Thymus (tissue), 11 donors: ENCODE data around the gene RUNDC1. TPM values are rescaled to one million over a fixed set of nuclear protein-coding genes. Genes with fewer than 3 reads are reported as not detected.
"Not testable (repeated sequence)": the region's sequence is repeated elsewhere in the genome, so short reads cannot be mapped to it uniquely, and the experiment has no call there.

Experiments
- DNase-seq, 9 donors: peaks; one replicate each; pipeline ENCODE4 v3.0.0-alpha.2; 2013; ENCODE audit warnings: low spot score in 9 of 9, low read depth in 6 of 9, missing footprints in 1 of 9
- H3K27ac ChIP-seq, 2 donors: one replicate each; pipeline ENCODE4 v1.5.1; 2013; ENCODE audit warnings: control low read depth in 1 of 2, low read depth in 1 of 2, low read length in 1 of 2, mild to moderate bottlenecking in 1 of 2, moderate library complexity in 1 of 2
- H3K27me3 ChIP-seq, 2 donors: one replicate each; pipeline ENCODE4 v1.5.1; 2013; ENCODE audit warnings: low read length in 1 of 2; ENCODE audit not compliant: control insufficient read depth in 2 of 2, insufficient read depth in 1 of 2
- H3K36me3 ChIP-seq, 2 donors: one replicate each; pipeline ENCODE4 v1.5.1; 2013; ENCODE audit warnings: low read length in 1 of 2, mild to moderate bottlenecking in 1 of 2, moderate library complexity in 1 of 2; ENCODE audit not compliant: control insufficient read depth in 2 of 2, insufficient read depth in 2 of 2
- H3K4me1 ChIP-seq, 2 donors: one replicate each; pipeline ENCODE4 v1.5.1; 2013; ENCODE audit warnings: low read length in 2 of 2; ENCODE audit not compliant: control insufficient read depth in 2 of 2, insufficient read depth in 2 of 2
- H3K4me3 ChIP-seq, 2 donors: one replicate each; pipeline ENCODE4 v1.5.1; 2013; ENCODE audit warnings: low read length in 2 of 2, control low read depth in 1 of 2, mild to moderate bottlenecking in 1 of 2
- H3K9me3 ChIP-seq, 2 donors: one replicate each; pipeline ENCODE4 v1.5.1; 2013; ENCODE audit warnings: low read length in 1 of 2, mild to moderate bottlenecking in 1 of 2; ENCODE audit not compliant: control insufficient read depth in 2 of 2, insufficient read depth in 1 of 2
- WGBS: extraction: QIAGEN DNeasy Blood & Tissue Kit; methylation state at CpG from one replicate; pipeline ENCODE4 v1.1.7; 2013; 5-methylcytosine and 5-hydroxymethylcytosine counted together
- polyA plus RNA-seq: library from polyadenylated mRNA; stranded (reverse); fragments of 200-250 nt; gene quantifications from one replicate; pipeline ENCODE4 v1.2.3, GENCODE V29; 2013
- total RNA-seq: library from RNA; stranded (reverse); fragments of 120-200 nt; gene quantifications from one replicate; pipeline ENCODE4 v1.2.4, GENCODE V29; 2013
- donor health status: healthy.

The RUNDC1 gene
- total and polyA plus RNA-seq, 2 donors = 7.1 to 8.8 TPM

GRCh38 chr17:42967925-42968324, 12.4 kb upstream of the RUNDC1 start:
- DNase-seq = no peak
- 97% methylated on average over 1 of the region's 1 CpG for WGBS

GRCh38 chr17:42969001-42969581, 11.3 kb upstream of the RUNDC1 start:
- Histone ChIP-seq H3K36me3 (no peaks in the 10 kb centered on the region), H3K9me3 (no peaks in the 10 kb centered on the region), H3K4me3 (no peak overlapping the region), H3K27ac (no peak overlapping the region), H3K4me1 (no peaks in the 10 kb centered on the region), H3K27me3 (no peaks in the 10 kb centered on the region)
- no peak for DNase-seq
- WGBS = 73% methylated on average over 5 of the region's 5 CpGs

More at GRCh38 chr17:42967925-42968324, 12.4 kb upstream of the RUNDC1 start:
- Histone ChIP-seq H3K9me3 (no peaks in the 10 kb centered on the region), H3K27me3 (no peaks in the 10 kb centered on the region), H3K27ac (no peak overlapping the region), H3K36me3 (no peaks in the 10 kb centered on the region), H3K4me1 (peaks cover 4 to 6% of the 10 kb centered on the region in 2 donors), H3K4me3 (no peak overlapping the region)

GRCh38 chr17:42971589-42971988, 8.8 kb upstream of the RUNDC1 start:
- H3K4me3 ChIP-seq = no peak overlapping the region
- 99% methylated on average over 5 of the region's 5 CpGs for WGBS
- H3K36me3 ChIP-seq = no peaks in the 10 kb centered on the region
- no peaks in the 10 kb centered on the region for H3K4me1 ChIP-seq
- no peaks in the 10 kb centered on the region for H3K9me3 ChIP-seq
- H3K27me3 ChIP-seq = no peaks in the 10 kb centered on the region
- no peak overlapping the region for H3K27ac ChIP-seq
- DNase-seq = no peak

- 97% methylated on average over 11 of the region's 18 CpGs for WGBS
- H3K36me3 ChIP-seq, H3K4me1 ChIP-seq: not testable (repeated sequence)
Measured at GRCh38 chr17:42973323-42973722, 7.0 kb upstream of the RUNDC1 start.

GRCh38 chr17:42975265-42975664, 5.1 kb upstream of the RUNDC1 start:
- no peak overlapping the region for H3K4me3 ChIP-seq
- no peaks in the 10 kb centered on the region for H3K36me3 ChIP-seq
- no peak for DNase-seq
- H3K27ac ChIP-seq = no peak overlapping the region
- H3K27me3 ChIP-seq = no peaks in the 10 kb centered on the region
- H3K4me1 ChIP-seq = peaks cover 3 to 12% of the 10 kb centered on the region in 2 donors
- H3K9me3 ChIP-seq = no peaks in the 10 kb centered on the region
- WGBS = 70% methylated on average over 2 of the region's 2 CpGs

More at GRCh38 chr17:42973323-42973722, 7.0 kb upstream of the RUNDC1 start:
- H3K4me3 ChIP-seq, H3K27ac ChIP-seq, DNase-seq, H3K27me3 ChIP-seq, H3K9me3 ChIP-seq: not testable (repeated sequence)

GRCh38 chr17:42975701-42976100, 4.7 kb upstream of the RUNDC1 start:
- H3K27me3 ChIP-seq, H3K4me3 ChIP-seq, H3K36me3 ChIP-seq, H3K27ac ChIP-seq, H3K9me3 ChIP-seq, DNase-seq: not testable (repeated sequence)
- H3K4me1 ChIP-seq = peaks cover 3 to 13% of the 10 kb centered on the region in 2 donors
- 93% methylated on average over 16 of the region's 16 CpGs for WGBS

GRCh38 chr17:42979511-42980273, 673 bp upstream of the RUNDC1 start, which contains the start of gene PTGES3L:
TSS of gene PTGES3L (minus strand) at chr17:42980080. CDS start at chr17:42980053, 27 bp downstream.
- H3K4me3 ChIP-seq = peak within 1 kb of the TSS; percentile 85 to 97
- peak in 3 of 9 donors; percentile 14 to 38 (median 36) for DNase-seq
- peaks cover 0 to 4% of the 10 kb centered on the region in 2 donors for H3K9me3 ChIP-seq
- WGBS = 39% methylated on average over 21 of the region's 21 CpGs
- peaks cover 0 to 5% of the 10 kb centered on the region in 2 donors for H3K36me3 ChIP-seq
- peaks cover 14 to 26% of the 10 kb centered on the region in 2 donors for H3K4me1 ChIP-seq
- H3K27ac ChIP-seq = peak within 1 kb of the TSS; percentile 86 to 93
- no peaks in the 10 kb centered on the region for H3K27me3 ChIP-seq

GRCh38 chr17:42980766-42981397, 517 bp downstream of the RUNDC1 start:
- DNase-seq = peak in 6 of 9 donors; percentile 30 to 66 (median 40)
- H3K36me3 ChIP-seq = peaks cover 6 to 15% of the 10 kb centered on the region in 2 donors
- WGBS = under 1% methylated on average over 67 of the region's 67 CpGs
- peaks cover 14 to 26% of the 10 kb centered on the region in 2 donors for H3K4me1 ChIP-seq
- peak overlapping the region; percentile 86 to 93 for H3K27ac ChIP-seq
- H3K4me3 ChIP-seq = peak overlapping the region; percentile 85 to 97
- H3K9me3 ChIP-seq = peaks cover 0 to 4% of the 10 kb centered on the region in 2 donors
- no peaks in the 10 kb centered on the region for H3K27me3 ChIP-seq

GRCh38 chr17:42982266-42982665, 1.9 kb downstream of the RUNDC1 start:
- Histone ChIP-seq H3K9me3 (peaks cover 0 to 4% of the 10 kb centered on the region in 2 donors), H3K27ac (no peak overlapping the region), H3K4me1 (peaks cover 14 to 26% of the 10 kb centered on the region in 2 donors), H3K36me3 (peaks cover 19 to 26% of the 10 kb centered on the region in 2 donors), H3K27me3 (no peaks in the 10 kb centered on the region), H3K4me3 (no peak overlapping the region)
- no peak for DNase-seq
